OCI-LY1 (cell line): ENCODE data around the gene RNF34.

Source experiments
- CTCF ChIP-seq: fragments of 200-600 bp; sonication (generic), shearing (Covaris generic); IDR thresholded peaks from 2 replicates; pipeline ENCODE4 v1.5.1; 2017; ENCODE audit warnings: mild to moderate bottlenecking, antibody characterized with exemption, low read length, moderate library complexity, mixed read lengths
- EZH2 ChIP-seq: fragments of 200-600 bp; sonication (generic), shearing (Covaris generic); IDR thresholded peaks from 2 replicates; pipeline ENCODE4 v1.8.0; 2017; ENCODE audit warnings: borderline replicate concordance, mixed run types, mild to moderate bottlenecking, antibody characterized with exemption, low read length, moderate library complexity, mixed read lengths

- no peak for TF ChIP-seq CTCF
- no peak for TF ChIP-seq EZH2
These were observed 53.1 kb downstream of the RNF34 start for GRCh38 chr12:121452985-121453360.
